Mucosa of rectum (tissue), 2 donors: ENCODE data around the gene PPM1M.
"Not testable (repeated sequence)": the region's sequence is repeated elsewhere in the genome, so short reads cannot be mapped to it uniquely, and the experiment has no call there.

Experiments
- H3K27ac ChIP-seq, 2 donors: one replicate each; pipeline ENCODE4 v1.7.0; 2013; ENCODE audit warnings: inconsistent platforms in 2 of 2, low read depth in 2 of 2, low read length in 2 of 2
- H3K27me3 ChIP-seq, 2 donors: one replicate each; pipeline ENCODE4 v1.7.0; 2013; ENCODE audit warnings: low read length in 2 of 2; ENCODE audit not compliant: control insufficient read depth in 2 of 2, insufficient read depth in 2 of 2
- H3K36me3 ChIP-seq, 2 donors: one replicate each; pipeline ENCODE4 v1.7.0; 2013; ENCODE audit warnings: low read length in 2 of 2; ENCODE audit not compliant: control insufficient read depth in 2 of 2, insufficient read depth in 2 of 2
- H3K4me1 ChIP-seq, 2 donors: one replicate each; pipeline ENCODE4 v1.7.0; 2013; ENCODE audit warnings: low read length in 2 of 2, mild to moderate bottlenecking in 1 of 2; ENCODE audit not compliant: control insufficient read depth in 2 of 2, insufficient read depth in 2 of 2
- H3K4me3 ChIP-seq, 2 donors: one replicate each; pipeline ENCODE4 v1.7.0; 2013; ENCODE audit warnings: low read length in 2 of 2
- H3K9ac ChIP-seq, 2 donors: one replicate each; pipeline ENCODE4 v1.7.0; 2013; ENCODE audit warnings: low read length in 2 of 2, low read depth in 1 of 2, mild to moderate bottlenecking in 1 of 2
- H3K9me3 ChIP-seq, 2 donors: one replicate each; pipeline ENCODE4 v1.7.0; 2013; ENCODE audit warnings: low read length in 2 of 2; ENCODE audit not compliant: control insufficient read depth in 2 of 2
- donor health status: healthy.
- donor health status: Normal muscosa, but diverticular disease.

Gene PPM1M

GRCh38 chr3:52257911-52258310, 12.4 kb downstream of the PPM1M start:
- H3K4me1 ChIP-seq: peaks cover 2 to 7% of the 10 kb centered on the region in 2 donors
- no peaks in the 10 kb centered on the region for H3K27me3 ChIP-seq
- H3K9ac ChIP-seq: no peak overlapping the region
- peaks cover 82 to 89% of the 10 kb centered on the region in 2 donors for H3K36me3 ChIP-seq
- H3K4me3 ChIP-seq: no peak overlapping the region
- no peak overlapping the region for H3K27ac ChIP-seq
- H3K9me3 ChIP-seq: no peaks in the 10 kb centered on the region

- Histone ChIP-seq H3K9me3 (no peaks in the 10 kb centered on the region), H3K27me3 (no peaks in the 10 kb centered on the region), H3K36me3 (peaks cover 82 to 87% of the 10 kb centered on the region in 2 donors), H3K4me3 (no peak overlapping the region), H3K9ac (no peak overlapping the region), H3K27ac (no peak overlapping the region), H3K4me1 (peaks cover 0 to under 1% of the 10 kb centered on the region in 2 donors)
These were observed 13.5 kb downstream of the PPM1M start for GRCh38 chr3:52259035-52259434.

GRCh38 chr3:52259448-52259847, 13.9 kb downstream of the PPM1M start:
- Histone ChIP-seq H3K27me3 (no peaks in the 10 kb centered on the region), H3K9ac (no peak overlapping the region), H3K36me3 (peaks cover 84 to 89% of the 10 kb centered on the region in 2 donors), H3K4me3 (no peak overlapping the region), H3K27ac (no peak overlapping the region), H3K4me1 (no peaks in the 10 kb centered on the region), H3K9me3 (no peaks in the 10 kb centered on the region)

- no peak overlapping the region for H3K27ac ChIP-seq
- peaks cover 83 to 89% of the 10 kb centered on the region in 2 donors for H3K36me3 ChIP-seq
- H3K27me3 ChIP-seq: no peaks in the 10 kb centered on the region
- H3K4me3 ChIP-seq: no peak overlapping the region
- no peaks in the 10 kb centered on the region for H3K9me3 ChIP-seq
- H3K9ac ChIP-seq: no peak overlapping the region
- H3K4me1 ChIP-seq: no peaks in the 10 kb centered on the region
These were observed 16.9 kb downstream of the PPM1M start for GRCh38 chr3:52262447-52262846.

- Histone ChIP-seq H3K9me3 (no peaks in the 10 kb centered on the region), H3K36me3 (peaks cover 72 to 83% of the 10 kb centered on the region in 2 donors), H3K27me3 (no peaks in the 10 kb centered on the region), H3K27ac (no peak overlapping the region), H3K4me1 (peaks cover 0 to under 1% of the 10 kb centered on the region in 2 donors), H3K9ac (no peak overlapping the region), H3K4me3 (no peak overlapping the region)
These were observed 19.8 kb downstream of the PPM1M start for GRCh38 chr3:52265387-52265786.

GRCh38 chr3:52268036-52268435, 22.5 kb downstream of the PPM1M start:
- H3K27ac ChIP-seq: no peak overlapping the region
- no peak overlapping the region for H3K4me3 ChIP-seq
- H3K4me1 ChIP-seq: peaks cover 5 to 8% of the 10 kb centered on the region in 2 donors
- H3K9me3 ChIP-seq: no peaks in the 10 kb centered on the region
- H3K36me3 ChIP-seq: peaks cover 49 to 64% of the 10 kb centered on the region in 2 donors
- no peaks in the 10 kb centered on the region for H3K27me3 ChIP-seq
- no peak overlapping the region for H3K9ac ChIP-seq

GRCh38 chr3:52269776-52270175, 24.2 kb downstream of the PPM1M start:
- Histone ChIP-seq H3K9me3 (no peaks in the 10 kb centered on the region), H3K4me3 (no peak overlapping the region), H3K36me3 (peaks cover 33 to 57% of the 10 kb centered on the region in 2 donors), H3K27ac (peak overlapping the region; percentile 32 to 54), H3K4me1 (peaks cover 5 to 8% of the 10 kb centered on the region in 2 donors), H3K27me3 (no peaks in the 10 kb centered on the region), H3K9ac (no peak overlapping the region)

GRCh38 chr3:52270252-52270754, 24.7 kb downstream of the PPM1M start:
- H3K4me1 ChIP-seq: peaks cover 7 to 8% of the 10 kb centered on the region in 2 donors
- H3K4me3 ChIP-seq: no peak overlapping the region
- H3K9me3 ChIP-seq: no peaks in the 10 kb centered on the region
- peaks cover 32 to 53% of the 10 kb centered on the region in 2 donors for H3K36me3 ChIP-seq
- H3K27ac ChIP-seq: peak overlapping the region; percentile 32 to 54
- no peaks in the 10 kb centered on the region for H3K27me3 ChIP-seq
- no peak overlapping the region for H3K9ac ChIP-seq

GRCh38 chr3:52272172-52272571, 26.6 kb downstream of the PPM1M start:
- H3K9ac ChIP-seq: peak overlapping the region in 1 of 2 donors; percentile 24
- H3K36me3 ChIP-seq: peaks cover 19 to 38% of the 10 kb centered on the region in 2 donors
- peaks cover 18% of the 10 kb centered on the region in 2 donors for H3K4me1 ChIP-seq
- H3K27me3 ChIP-seq, H3K27ac ChIP-seq, H3K4me3 ChIP-seq, H3K9me3 ChIP-seq: not testable (repeated sequence)

- peaks cover 15 to 31% of the 10 kb centered on the region in 2 donors for H3K36me3 ChIP-seq
- H3K4me3 ChIP-seq: no peak overlapping the region
- H3K27me3 ChIP-seq: no peaks in the 10 kb centered on the region
- H3K4me1 ChIP-seq: peaks cover 18 to 20% of the 10 kb centered on the region in 2 donors
- no peaks in the 10 kb centered on the region for H3K9me3 ChIP-seq
- H3K27ac ChIP-seq: no peak overlapping the region
- no peak overlapping the region for H3K9ac ChIP-seq
These were observed 27.3 kb downstream of the PPM1M start for GRCh38 chr3:52272831-52273230.
